Measurements from ENCODE around the gene NFATC1.
A peak's percentile ranks its signal among the peaks of the same experiment; 100 is the strongest.

Gene NFATC1

GRCh38 chr18:79405781-79406575 lies 10.2 kb downstream of the NFATC1 start:
- DNase-seq = no peak

GRCh38 chr18:79406708-79407107 lies 11.0 kb downstream of the NFATC1 start:
- no peak for DNase-seq

DNA sequence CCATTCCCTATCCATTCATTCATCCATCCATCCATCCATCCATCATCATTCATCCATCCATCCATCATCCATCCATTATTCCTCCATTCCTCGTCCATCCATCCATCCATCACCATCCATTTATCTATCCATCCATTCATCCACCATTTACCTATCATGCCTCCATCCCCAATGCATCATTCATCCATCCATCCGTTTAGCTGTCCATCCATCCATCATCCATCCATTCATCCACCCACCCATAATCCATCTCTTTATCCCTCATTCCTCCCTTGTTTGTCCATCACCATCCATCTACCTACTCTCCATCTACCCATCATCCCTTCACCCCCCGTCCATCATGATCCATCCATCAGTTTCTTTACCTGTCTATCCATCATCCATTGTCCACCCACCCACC lies 13.6 kb downstream of the NFATC1 start:
- DNase-seq = no peak

DNA sequence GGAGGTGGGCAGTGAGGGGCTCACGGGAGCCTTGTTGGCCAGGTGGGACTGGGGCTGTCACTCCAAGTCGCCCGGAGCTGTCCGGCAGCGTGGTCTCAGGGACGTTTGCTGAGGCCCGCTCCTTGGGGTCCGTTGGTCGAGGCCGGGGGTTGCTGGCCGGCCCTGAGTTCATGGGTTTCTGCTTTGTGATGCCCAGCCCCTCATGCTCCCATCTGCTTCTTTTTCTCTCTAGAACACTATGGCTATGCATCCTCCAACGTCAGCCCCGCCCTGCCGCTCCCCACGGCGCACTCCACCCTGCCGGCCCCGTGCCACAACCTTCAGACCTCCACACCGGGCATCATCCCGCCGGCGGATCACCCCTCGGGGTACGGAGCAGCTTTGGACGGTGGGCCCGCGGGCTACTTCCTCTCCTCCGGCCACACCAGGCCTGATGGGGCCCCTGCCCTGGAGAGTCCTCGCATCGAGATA lies 14.5 kb downstream of the NFATC1 start:
- DNase-seq = no peak

DNA sequence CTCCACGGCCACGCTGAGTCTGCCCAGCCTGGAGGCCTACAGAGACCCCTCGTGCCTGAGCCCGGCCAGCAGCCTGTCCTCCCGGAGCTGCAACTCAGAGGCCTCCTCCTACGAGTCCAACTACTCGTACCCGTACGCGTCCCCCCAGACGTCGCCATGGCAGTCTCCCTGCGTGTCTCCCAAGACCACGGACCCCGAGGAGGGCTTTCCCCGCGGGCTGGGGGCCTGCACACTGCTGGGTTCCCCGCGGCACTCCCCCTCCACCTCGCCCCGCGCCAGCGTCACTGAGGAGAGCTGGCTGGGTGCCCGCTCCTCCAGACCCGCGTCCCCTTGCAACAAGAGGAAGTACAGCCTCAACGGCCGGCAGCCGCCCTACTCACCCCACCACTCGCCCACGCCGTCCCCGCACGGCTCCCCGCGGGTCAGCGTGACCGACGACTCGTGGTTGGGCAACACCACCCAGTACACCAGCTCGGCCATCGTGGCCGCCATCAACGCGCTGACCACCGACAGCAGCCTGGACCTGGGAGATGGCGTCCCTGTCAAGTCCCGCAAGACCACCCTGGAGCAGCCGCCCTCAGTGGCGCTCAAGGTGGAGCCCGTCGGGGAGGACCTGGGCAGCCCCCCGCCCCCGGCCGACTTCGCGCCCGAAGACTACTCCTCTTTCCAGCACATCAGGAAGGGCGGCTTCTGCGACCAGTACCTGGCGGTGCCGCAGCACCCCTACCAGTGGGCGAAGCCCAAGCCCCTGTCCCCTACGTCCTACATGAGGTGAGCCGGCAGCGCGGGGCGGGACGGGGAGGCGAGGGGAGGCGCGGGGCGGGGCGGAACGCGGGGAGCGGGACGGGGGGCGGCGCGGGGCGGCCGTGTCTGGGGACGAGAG lies 15.2 kb downstream of the NFATC1 start:
- no peak for DNase-seq

- DNase-seq = no peak
Measured at GRCh38 chr18:79411614-79412526, 16.1 kb downstream of the NFATC1 start.

DNA sequence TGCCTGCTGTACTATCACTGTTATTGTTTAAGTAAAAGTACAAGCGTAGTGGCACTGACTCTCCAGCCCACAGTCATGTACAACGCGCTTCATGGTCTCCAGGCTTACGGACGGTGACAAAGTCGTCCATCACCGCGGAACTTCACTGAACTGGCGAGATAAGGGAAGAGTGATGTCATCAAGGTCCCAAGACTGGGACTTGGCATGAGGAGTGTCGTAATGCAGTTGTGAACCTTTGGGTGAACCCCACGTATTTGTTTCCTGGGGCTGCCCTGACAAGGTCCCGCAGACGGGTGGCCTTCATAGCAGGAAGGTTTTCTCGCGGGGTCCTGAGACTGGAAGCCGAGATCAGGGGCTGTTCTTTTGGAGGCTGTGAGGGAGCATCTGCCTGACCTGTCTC lies 17.3 kb downstream of the NFATC1 start:
- DNase-seq = no peak

DNA sequence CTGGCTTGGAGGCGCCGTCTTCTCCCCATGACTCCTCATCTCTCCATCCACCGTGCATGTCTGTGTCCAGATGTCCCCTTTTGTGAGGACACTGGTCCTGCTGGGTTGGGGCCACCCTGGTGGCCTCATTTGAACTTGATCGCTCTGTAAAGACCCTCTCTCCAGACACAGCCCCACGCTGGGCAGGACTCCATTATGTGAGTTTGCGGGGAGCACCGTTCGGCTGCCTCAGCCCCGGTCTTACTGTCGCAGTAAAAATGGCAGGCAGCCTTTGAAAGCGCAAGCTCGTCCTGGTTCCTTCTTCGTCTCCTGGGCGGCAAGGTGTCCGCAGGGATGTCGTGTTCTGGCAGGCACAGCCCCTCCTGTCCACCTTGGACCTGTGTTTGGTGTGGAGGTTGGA lies 17.7 kb downstream of the NFATC1 start:
- DNase-seq = no peak

DNA sequence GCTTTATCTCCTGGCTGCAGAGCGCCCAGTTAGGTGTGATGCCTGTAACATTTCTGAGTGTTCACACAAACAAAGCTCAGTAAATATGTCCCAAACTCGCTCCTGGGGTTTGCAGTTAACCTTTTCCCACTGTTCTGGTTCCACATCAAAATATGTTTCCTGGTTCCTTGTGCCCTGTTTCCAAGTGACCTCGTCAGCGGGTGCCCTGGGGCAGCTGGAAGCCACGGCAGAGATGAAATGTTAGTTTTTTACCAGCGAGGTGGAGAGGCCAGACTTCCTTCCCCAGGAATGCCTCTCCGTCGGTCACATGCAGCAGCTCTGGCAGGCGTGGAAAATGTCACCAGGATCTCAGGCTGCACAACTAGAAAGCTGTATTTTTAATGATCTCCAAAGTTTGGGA lies 18.2 kb downstream of the NFATC1 start:
- no peak for DNase-seq

DNA sequence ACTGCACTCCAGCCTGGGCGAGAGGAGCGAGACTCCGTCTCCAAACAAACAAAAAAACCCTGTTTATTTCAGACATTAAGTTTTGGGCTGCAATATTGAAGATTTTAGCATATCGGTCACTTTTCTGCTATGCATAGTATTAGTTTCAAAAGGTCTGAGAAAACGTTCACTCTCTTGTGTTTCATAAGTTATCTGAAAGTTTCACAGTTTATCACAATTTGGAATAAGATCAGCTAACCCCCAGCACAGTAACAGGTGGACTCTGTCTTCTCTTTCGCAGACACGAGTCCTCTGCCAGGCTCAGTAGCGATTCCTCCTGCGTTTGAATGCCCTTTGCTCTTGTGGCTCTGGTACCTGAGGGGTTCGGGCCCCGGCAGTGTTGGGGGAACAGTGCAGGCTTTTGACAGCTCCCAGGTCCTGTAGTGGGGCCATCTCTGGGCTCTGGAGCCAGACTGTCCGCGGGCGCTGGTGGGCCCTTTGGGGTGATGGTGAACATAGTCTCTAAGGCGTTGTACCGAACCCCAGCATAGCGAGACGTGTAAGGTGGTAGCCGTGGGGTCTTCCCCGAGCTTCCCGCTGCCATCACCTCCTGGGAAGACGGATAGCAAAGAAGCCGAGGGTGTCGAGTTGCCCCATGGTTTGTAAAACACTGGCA lies 20.4 kb downstream of the NFATC1 start:
- DNase-seq = no peak

DNA sequence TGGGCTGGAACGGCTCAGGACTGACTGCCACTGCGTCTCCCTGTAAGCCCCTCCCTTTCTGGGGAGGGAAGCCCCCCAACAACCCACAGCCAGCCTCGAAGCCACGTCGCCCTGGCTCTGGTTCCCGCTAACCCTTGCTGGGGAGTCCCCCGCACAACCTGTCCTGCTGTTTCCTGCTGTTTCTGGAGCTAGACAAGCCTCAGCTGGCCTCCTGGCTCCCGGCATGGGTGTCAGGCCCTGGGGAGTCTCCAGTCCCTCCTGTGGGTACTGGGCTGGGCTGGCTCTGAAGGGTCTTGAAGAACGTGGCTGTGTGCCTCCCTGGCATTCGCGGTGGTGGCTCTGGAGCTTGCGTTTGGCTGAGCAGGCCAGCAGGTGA lies 20.9 kb downstream of the NFATC1 start:
- DNase-seq = no peak

DNA sequence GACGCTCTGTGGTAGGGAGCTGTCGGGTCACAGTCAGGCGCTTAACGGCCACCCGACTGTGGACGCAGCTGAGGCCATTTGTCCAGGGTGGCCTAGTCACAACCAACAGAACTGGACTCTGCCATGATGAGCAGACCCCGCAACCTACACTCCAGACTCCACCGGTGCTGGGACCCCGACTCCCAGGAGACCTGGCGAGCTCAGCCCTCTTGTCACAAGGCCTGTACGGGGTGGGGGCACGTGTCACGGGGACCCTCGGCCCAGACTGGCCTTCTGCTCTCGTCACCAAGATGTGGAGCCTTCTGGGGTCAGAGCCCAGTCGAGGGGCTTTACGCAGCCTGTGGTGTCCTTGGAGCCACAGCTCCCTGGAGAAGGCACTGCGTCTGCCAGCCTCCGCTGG lies 22.5 kb downstream of the NFATC1 start:
- DNase-seq = no peak

DNA sequence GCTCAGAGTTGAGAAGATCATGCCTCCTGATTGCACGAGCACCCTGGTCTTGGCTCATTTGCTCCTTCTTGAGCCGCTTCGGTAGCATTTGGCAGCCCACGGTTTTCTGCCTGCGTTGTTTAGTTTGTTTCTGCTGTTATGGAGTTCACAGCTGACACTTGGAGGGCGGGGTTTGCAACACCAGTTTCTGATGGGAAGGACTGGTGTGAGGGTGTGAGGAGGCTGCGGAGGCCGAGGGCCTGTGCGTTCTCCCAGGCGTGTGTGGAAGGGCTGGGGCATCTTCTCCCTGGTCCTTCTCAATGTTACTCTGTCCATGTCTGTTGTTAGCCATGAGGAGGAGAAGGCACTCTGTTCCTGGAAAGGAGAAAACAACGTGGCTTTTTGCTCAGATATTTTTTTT lies 22.9 kb downstream of the NFATC1 start:
- DNase-seq = no peak

- DNase-seq = no peak
Measured at GRCh38 chr18:79420033-79420745, 24.5 kb downstream of the NFATC1 start.

DNA sequence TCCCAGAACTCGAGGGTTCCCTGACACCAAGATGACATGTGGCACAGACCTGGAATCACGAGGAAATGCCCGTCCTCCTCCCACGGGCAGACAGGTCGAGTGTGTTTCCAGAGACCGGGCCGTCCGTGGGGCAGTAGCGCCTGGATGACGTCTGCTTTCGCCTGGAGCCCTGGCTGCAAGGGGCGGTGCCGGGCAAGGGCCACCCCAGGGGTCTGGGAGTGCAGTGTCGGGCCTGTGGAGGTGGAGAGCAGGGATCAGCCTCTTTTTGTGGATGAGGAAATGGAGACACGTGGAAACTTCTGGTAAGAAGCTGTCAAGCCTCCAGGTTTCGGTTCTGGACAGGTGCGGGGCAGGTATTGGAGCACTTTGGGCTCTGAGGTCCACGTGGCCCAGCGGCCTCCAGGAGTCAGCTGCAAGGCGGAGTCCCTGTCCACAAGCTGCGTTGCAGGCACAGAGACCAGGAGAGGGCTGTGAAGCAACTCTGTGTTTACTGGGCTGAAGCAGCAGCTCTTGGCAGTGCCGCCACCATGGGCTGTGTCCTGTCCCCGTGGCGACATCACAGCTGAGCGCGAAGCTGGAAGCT lies 25.6 kb downstream of the NFATC1 start:
- no peak for DNase-seq

DNA sequence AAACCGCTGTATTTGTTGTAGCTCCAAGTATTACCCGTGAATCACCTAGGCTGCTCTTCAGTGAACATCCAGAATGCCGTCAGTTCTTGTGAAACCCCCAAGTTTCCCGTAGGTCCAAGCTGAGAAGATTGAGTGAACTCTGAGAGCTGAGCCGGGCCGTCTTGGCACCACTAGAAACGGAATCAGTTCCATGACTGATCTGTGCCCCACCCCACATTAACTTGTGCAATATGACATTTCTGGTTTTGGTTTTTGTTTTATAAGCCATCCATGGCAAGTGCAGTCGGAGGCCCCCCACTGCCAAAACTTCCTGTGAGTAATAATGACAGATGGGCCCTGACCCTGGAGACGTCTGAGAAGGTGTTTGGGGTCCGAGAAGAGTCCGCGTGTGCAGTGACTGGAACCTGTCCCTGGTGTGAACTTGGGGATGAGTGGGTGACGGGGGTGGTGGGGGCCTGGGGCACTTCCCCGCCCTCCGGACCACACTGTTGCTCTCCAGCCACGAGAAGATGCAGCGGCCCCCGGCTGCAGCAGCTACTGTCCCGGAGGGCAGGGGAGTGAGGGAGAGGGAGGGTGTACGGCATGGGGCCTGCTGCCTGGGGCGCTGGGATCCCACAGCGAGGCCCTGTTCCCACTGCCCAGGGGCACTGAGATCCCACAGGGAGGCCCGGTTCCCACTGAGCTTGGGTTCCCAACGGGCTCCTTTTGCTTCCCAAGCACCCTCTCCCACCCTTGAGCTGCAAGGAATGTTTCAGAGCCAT lies 26.5 kb downstream of the NFATC1 start:
- peak; percentile 74 for DNase-seq

DNA sequence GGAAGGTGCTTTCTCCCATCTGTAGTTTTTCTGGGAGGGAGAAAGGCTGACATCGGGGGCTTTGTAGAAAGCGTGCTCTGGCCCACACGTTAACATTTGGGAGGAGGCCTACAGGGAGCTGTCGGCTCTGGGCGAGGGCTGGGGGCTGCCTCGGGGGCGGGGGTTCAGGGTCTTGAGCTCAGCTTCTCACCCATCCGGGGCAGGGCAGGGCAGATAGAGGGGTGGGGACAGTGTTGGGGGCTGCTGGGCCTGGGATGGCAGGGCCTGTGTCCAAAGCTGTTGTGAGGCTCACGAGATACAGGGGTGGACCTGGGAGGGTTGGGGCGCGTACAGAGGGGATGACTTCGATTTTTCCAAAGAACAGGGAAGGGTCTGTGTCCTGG lies 27.0 kb downstream of the NFATC1 start:
- no peak for DNase-seq

GRCh38 chr18:79423211-79424007 lies 27.7 kb downstream of the NFATC1 start:
- DNase-seq = no peak

- DNase-seq = no peak
Measured at GRCh38 chr18:79424008-79424565, 28.4 kb downstream of the NFATC1 start.

Data from fibroblast of upper back skin (primary cell).